GM12873 (cell line): ENCODE measurements around the gene FBRSL1.

Experiments used
- CTCF ChIP-seq: IDR thresholded peaks from 2 replicates; pipeline ENCODE4 v1.5.1; 2012; ENCODE audit warnings: low read depth, mild to moderate bottlenecking, moderate library complexity, low read length, control low read depth; ENCODE audit not compliant: insufficient read depth; ENCODE audit errors: missing control alignments

The FBRSL1 gene

GRCh38 chr12:132489602-132490266 is at the start of gene FBRSL1:
FBRSL1 (plus strand) TSS chr12:132490151.
- TF ChIP-seq CTCF: no peak

- TF ChIP-seq CTCF: no peak
Measured at GRCh38 chr12:132441871-132442863, 47.8 kb upstream of the FBRSL1 start.

GRCh38 chr12:132443091-132443490 is 46.9 kb upstream of the FBRSL1 start:
- no peak for TF ChIP-seq CTCF

GRCh38 chr12:132444283-132444682 is 45.7 kb upstream of the FBRSL1 start:
- TF ChIP-seq CTCF: no peak

- no peak for TF ChIP-seq CTCF
Measured at GRCh38 chr12:132444957-132445883, 44.7 kb upstream of the FBRSL1 start.

GRCh38 chr12:132445884-132446632 is 43.9 kb upstream of the FBRSL1 start:
- no peak for TF ChIP-seq CTCF
